Nephron progenitor cell (in vitro differentiated cells): Measurements from ENCODE around the gene C3orf38.

Source experiments
- DNase-seq: peaks from one replicate; pipeline ENCODE4 v3.0.0; 2021
- H3K27ac Mint-ChIP-seq: 2 replicates; pipeline ENCODE4 v1.8.0; 2021; ENCODE audit warnings: mild to moderate bottlenecking, moderate library complexity, mixed read lengths
- H3K27me3 Mint-ChIP-seq: 2 replicates; pipeline ENCODE4 v1.8.0; 2021; ENCODE audit warnings: mild to moderate bottlenecking, low read depth, mixed read lengths; ENCODE audit not compliant: poor library complexity
- H3K36me3 Mint-ChIP-seq: 2 replicates; pipeline ENCODE4 v1.8.0; 2021; ENCODE audit warnings: low read depth, mixed read lengths
- H3K4me1 Mint-ChIP-seq: 2 replicates; pipeline ENCODE4 v1.8.0; 2021; ENCODE audit warnings: mixed read lengths
- H3K4me3 Mint-ChIP-seq: 2 replicates; pipeline ENCODE4 v1.8.0; 2021; ENCODE audit warnings: mild to moderate bottlenecking, moderate library complexity, mixed read lengths
- H3K9me3 Mint-ChIP-seq: 2 replicates; pipeline ENCODE4 v1.8.0; 2021; ENCODE audit warnings: mild to moderate bottlenecking, moderate library complexity, mixed read lengths
- TF ChIP-seq, protein P1 (sequence below): fragments of 200-600 bp; sonication (generic); IDR thresholded peaks from 2 replicates; pipeline ENCODE4 v1.5.0; 2021; ENCODE audit warnings: antibody characterized with exemption

The C3orf38 gene

DNA sequence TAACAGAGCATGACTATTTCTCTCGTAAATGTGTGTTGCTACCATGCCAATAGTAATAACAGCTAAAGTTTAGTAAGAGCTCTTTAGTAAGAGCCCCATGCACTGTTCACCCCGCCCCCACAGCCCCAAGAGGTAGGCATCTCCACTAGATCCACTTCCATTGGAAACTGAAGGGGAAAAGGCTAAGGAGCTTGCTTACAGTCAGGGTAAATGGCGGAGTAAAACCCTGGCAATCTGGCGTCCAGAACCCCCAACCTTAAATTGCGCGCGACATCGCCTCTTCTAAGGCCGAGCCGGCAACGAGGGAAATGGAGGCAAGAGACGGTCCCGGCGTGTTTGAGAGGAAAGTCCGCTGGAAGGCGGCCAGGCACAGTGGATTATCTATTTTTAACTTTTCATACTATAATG is 654 bp upstream of the C3orf38 start:
- no peaks in the 10 kb centered on the region for H3K9me3 Mint-ChIP-seq
- TF ChIP-seq, protein P1, sequence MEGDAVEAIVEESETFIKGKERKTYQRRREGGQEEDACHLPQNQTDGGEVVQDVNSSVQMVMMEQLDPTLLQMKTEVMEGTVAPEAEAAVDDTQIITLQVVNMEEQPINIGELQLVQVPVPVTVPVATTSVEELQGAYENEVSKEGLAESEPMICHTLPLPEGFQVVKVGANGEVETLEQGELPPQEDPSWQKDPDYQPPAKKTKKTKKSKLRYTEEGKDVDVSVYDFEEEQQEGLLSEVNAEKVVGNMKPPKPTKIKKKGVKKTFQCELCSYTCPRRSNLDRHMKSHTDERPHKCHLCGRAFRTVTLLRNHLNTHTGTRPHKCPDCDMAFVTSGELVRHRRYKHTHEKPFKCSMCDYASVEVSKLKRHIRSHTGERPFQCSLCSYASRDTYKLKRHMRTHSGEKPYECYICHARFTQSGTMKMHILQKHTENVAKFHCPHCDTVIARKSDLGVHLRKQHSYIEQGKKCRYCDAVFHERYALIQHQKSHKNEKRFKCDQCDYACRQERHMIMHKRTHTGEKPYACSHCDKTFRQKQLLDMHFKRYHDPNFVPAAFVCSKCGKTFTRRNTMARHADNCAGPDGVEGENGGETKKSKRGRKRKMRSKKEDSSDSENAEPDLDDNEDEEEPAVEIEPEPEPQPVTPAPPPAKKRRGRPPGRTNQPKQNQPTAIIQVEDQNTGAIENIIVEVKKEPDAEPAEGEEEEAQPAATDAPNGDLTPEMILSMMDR: no peak
- DNase-seq: peak; percentile 35
- H3K4me3 Mint-ChIP-seq: peak overlapping the region; percentile 97
- peaks cover 41% of the 10 kb centered on the region for H3K4me1 Mint-ChIP-seq
- H3K36me3 Mint-ChIP-seq: peaks cover 20% of the 10 kb centered on the region
- H3K27me3 Mint-ChIP-seq: peaks cover 4% of the 10 kb centered on the region
- H3K27ac Mint-ChIP-seq: peak overlapping the region; percentile 98

DNA sequence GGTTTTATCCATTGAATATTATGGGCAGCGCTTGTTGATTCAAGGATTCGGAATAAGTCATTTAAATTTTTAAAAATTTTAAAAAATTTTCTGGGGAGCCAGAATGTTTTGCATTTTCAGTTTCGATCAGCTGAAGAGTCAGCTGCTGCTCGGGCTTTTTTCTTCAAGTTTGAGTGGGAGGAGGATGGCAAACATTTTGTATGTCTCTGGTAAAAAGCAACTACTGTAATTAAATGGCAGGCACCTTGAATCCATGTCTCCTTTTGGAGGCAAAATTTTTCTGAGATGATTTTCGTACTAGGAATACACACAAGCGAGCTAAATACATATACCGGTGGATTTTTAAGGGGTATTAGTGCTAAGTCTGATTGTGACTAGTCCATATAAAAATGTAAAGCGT is 612 bp downstream of the C3orf38 start:
- Mint-ChIP-seq H3K4me1 (peaks cover 41% of the 10 kb centered on the region), H3K9me3 (no peaks in the 10 kb centered on the region), H3K27me3 (peaks cover 4% of the 10 kb centered on the region), H3K4me3 (peak overlapping the region; percentile 97), H3K36me3 (peaks cover 31% of the 10 kb centered on the region), H3K27ac (peak overlapping the region; percentile 99)
- TF ChIP-seq, protein P1: no peak
- no peak for DNase-seq

DNA sequence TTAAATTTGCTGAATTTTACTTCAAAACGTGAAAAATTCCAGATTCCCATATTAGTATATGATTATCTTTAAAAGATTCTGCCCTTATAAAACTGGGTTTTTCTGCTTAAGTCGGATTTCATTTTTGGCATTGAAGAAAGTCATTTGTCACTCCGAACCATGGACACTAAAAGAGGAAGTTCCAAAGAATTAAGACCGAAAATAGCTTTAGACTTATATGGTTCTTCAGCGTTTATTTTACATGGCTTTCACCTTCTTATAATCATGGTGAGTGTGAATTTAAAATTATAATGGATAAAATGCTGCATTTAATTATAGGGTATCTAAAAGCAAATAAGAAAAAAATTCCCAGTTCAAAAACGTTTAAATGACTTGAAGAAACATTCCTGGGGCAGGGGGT is 1.0 kb downstream of the C3orf38 start:
- H3K27ac Mint-ChIP-seq: peak overlapping the region; percentile 99
- H3K36me3 Mint-ChIP-seq: peaks cover 36% of the 10 kb centered on the region
- H3K27me3 Mint-ChIP-seq: peaks cover 4% of the 10 kb centered on the region
- TF ChIP-seq, protein P1: no peak
- H3K9me3 Mint-ChIP-seq: no peaks in the 10 kb centered on the region
- H3K4me1 Mint-ChIP-seq: peaks cover 41% of the 10 kb centered on the region
- DNase-seq: no peak
- peak overlapping the region; percentile 97 for H3K4me3 Mint-ChIP-seq

DNA sequence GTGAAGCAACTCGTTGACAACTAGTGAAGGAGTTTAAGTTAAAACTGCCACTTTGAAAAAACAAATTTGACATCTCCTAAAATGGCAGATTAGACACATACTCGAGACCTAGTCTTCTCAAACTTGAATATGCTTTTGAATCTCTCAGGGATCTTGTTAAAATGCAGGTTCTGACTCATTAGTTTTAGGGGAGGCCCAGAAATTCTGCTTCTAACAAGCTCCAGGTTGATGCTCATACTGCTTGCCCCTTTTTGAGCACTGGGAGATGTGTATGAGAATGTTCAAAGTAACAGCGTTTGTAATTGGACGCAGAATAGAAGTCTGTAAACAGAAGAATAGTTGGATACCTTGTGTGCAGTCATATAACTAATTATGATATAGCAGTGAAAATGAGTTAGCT is 1.6 kb downstream of the C3orf38 start:
- DNase-seq: no peak
- Mint-ChIP-seq H3K27ac (no peak overlapping the region), H3K4me3 (peak overlapping the region; percentile 97), H3K27me3 (peaks cover 4% of the 10 kb centered on the region), H3K9me3 (no peaks in the 10 kb centered on the region), H3K4me1 (peaks cover 41% of the 10 kb centered on the region), H3K36me3 (peaks cover 41% of the 10 kb centered on the region)
- TF ChIP-seq, protein P1: no peak

DNA sequence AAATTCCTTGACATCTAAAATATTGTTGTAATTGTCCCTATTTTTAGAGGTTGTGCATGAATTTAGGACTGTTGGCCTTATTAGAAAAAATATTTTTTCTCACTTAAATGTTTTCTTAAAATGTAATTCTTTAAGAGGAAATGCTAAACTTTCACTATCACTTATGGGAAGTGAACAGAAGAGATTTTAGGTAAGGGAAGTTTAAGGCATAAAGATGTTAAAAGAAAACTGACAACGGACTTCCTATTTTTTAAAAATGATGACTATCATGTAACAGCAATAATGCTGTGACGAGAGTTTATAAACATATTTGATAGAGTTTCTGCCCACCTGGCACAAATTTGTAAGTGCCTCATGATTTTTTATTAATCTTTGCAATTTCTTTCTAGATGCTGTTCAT is 3.1 kb downstream of the C3orf38 start:
- Mint-ChIP-seq H3K4me3 (no peak overlapping the region), H3K27me3 (peaks cover 3% of the 10 kb centered on the region)

DNA sequence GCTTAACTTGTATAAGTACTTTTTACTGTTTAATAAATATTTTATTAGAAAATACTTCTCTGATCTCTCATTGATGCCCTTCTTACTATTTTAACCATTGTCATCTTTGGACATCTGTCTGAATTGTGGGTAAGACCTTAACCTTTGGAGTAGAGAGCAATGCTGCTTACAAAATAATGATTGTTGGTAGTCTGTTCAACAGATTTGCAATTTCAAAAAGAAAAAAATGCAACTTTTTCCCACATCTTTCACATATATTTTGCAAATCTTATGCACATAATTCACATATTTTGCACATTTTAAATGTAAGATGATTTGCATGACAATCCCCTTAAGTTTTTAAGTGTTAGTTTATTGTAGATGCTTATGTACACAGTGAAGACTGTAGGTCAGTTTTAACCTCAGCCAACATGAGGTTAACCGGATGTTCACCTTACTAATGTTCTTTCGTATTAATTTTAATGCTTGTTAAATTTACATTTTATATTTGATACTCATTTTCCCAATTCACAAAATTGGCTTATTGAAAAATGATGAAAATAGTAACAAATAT is 16.7 kb downstream of the C3orf38 start:
- DNase-seq: no peak
- Mint-ChIP-seq H3K9me3 (peaks cover 7% of the 10 kb centered on the region), H3K36me3 (peaks cover 73% of the 10 kb centered on the region), H3K27me3 (no peaks in the 10 kb centered on the region), H3K4me3 (no peak overlapping the region), H3K4me1 (no peaks in the 10 kb centered on the region), H3K27ac (no peak overlapping the region)
- TF ChIP-seq, protein P1: no peak

More for the DNA sequence above, 3.1 kb downstream of the C3orf38 start:
- TF ChIP-seq, protein P1: no peak
- Mint-ChIP-seq H3K9me3 (peaks cover 3% of the 10 kb centered on the region), H3K36me3 (peaks cover 56% of the 10 kb centered on the region), H3K27ac (no peak overlapping the region), H3K4me1 (peaks cover 31% of the 10 kb centered on the region)
- no peak for DNase-seq
